GM12878 (cell line): ENCODE measurements around the gene TMPRSS15.

Source experiments
- CBX3 ChIP-seq: fragments of 200-600 bp; sonication (generic); IDR thresholded peaks from 2 replicates; pipeline ENCODE4 v1.6.1; 2016; ENCODE audit warnings: low read depth, borderline replicate concordance
- CEBPZ ChIP-seq: fragments of 150-350 bp; IDR thresholded peaks from 2 replicates; pipeline ENCODE4 v1.6.1; 2016; ENCODE audit warnings: low read depth, low read length
- CHD4 ChIP-seq: fragments of 200-600 bp; sonication (generic); IDR thresholded peaks from 2 replicates; pipeline ENCODE4 v1.6.1; 2016; ENCODE audit warnings: mild to moderate bottlenecking
- CREB1 ChIP-seq: IDR thresholded peaks from 2 replicates; pipeline ENCODE4 v1.6.1; 2012; ENCODE audit warnings: low read depth, mild to moderate bottlenecking, inconsistent platforms
- POLR2AphosphoS5 ChIP-seq: IDR thresholded peaks from 2 replicates; pipeline ENCODE4 v1.6.1; 2011; ENCODE audit warnings: mild to moderate bottlenecking, low read length, inconsistent platforms
- TARDBP ChIP-seq: IDR thresholded peaks from 2 replicates; pipeline ENCODE4 v1.6.1; 2016; ENCODE audit warnings: borderline replicate concordance

- TF ChIP-seq CEBPZ (no peak), POLR2AphosphoS5 (no peak), CBX3 (no peak), CREB1 (no peak), TARDBP (no peak), CHD4 (no peak)
Observed at GRCh38 chr21:18409579-18409978, 6.0 kb upstream of the TMPRSS15 start.
